Transverse colon (tissue), 4 donors: ENCODE measurements around the gene CRADD. TPM values are rescaled to one million over a fixed set of nuclear protein-coding genes. Genes with fewer than 3 reads are reported as not detected.

Experiments used
- DNase-seq: peaks from one replicate; pipeline ENCODE4 v3.0.0-alpha.2; 2019
- H3K27ac ChIP-seq, 4 donors: fragments of 200-600 bp; sonication (generic); 2 replicates each; pipeline ENCODE4 v1.5.1; 2016 to 2018; ENCODE audit warnings: inconsistent platforms in 4 of 4
- H3K27me3 ChIP-seq: fragments of 200-600 bp; sonication (generic); 2 replicates; pipeline ENCODE4 v1.5.1; 2017; ENCODE audit warnings: inconsistent platforms
- H3K36me3 ChIP-seq, 4 donors: fragments of 200-600 bp; sonication (generic); 2 replicates each; pipeline ENCODE4 v1.5.1; 2017 to 2019; ENCODE audit warnings: inconsistent platforms in 4 of 4
- H3K4me1 ChIP-seq, 4 donors: fragments of 200-600 bp; sonication (generic); 2 replicates each; pipeline ENCODE4 v1.5.1; 2017 to 2020; ENCODE audit warnings: inconsistent platforms in 4 of 4
- H3K4me3 ChIP-seq, 4 donors: fragments of 200-600 bp; sonication (generic); 1 replicate in 1 of 4; 2 replicates in 3 of 4; pipeline versions ENCODE4 v1.5.1 to v1.6.1; 2017 to 2019; ENCODE audit warnings: inconsistent platforms in 4 of 4
- H3K9me3 ChIP-seq, 2 donors: fragments of 200-600 bp; sonication (generic); 2 replicates each; pipeline ENCODE4 v1.5.1; 2017 to 2019; ENCODE audit warnings: inconsistent platforms in 2 of 2
- EP300 ChIP-seq: sonication (generic); formaldehyde crosslinking; IDR thresholded peaks from one replicate; pipeline ENCODE4 v1.6.1; 2017; ENCODE audit warnings: antibody characterized with exemption, low read depth
- POLR2A ChIP-seq: fragments of 450-650 bp; IDR thresholded peaks from one replicate; pipeline ENCODE4 v1.6.1; 2016; ENCODE audit warnings: antibody characterized with exemption, mild to moderate bottlenecking, moderate library complexity
- POLR2AphosphoS5 ChIP-seq, 3 donors: sonication (generic); formaldehyde crosslinking; IDR thresholded peaks; one replicate each; pipeline ENCODE4 v1.6.1; 2016; ENCODE audit warnings: antibody characterized with exemption in 3 of 3
- WGBS, 2 donors: methylation state at CpG; one replicate each; pipeline ENCODE4 v1.1.5; 2018; ENCODE audit warnings: low coverage in 1 of 2; 5-methylcytosine and 5-hydroxymethylcytosine counted together
- in situ Hi-C, 4 donors: fragments of 200-750 bp; cut with MboI; loops; one replicate each; pipeline versions ENCODE4 v1.15.0 to v1.15.1; 2017; ENCODE audit warnings: low sequenced_read_pairs in 3 of 4, low pct_ligation_motif_present in 1 of 4, low pct_unique_long_range_greater_than_20kb in 1 of 4
- intact Hi-C: fragments of 100-400 bp; cut with DNase I; formaldehyde crosslinking; loops from one replicate; pipeline ENCODE4 v1.15.1; 2023; ENCODE audit warnings: low total_unique reads
- total RNA-seq, 4 donors: library from RNA; depleted of rRNA; stranded (reverse); fragments of >200 nt; gene quantifications; one replicate each; pipeline ENCODE4 v1.1.0, GENCODE V29; 2016
- TF ChIP-seq, protein P1 (sequence below), 5 experiments: fragments of 200-600 bp in 3 of 5; fragments of 450-650 bp in 2 of 5; sonication (generic) in 3 of 5; IDR thresholded peaks; 1 replicate in 2 of 5; 2 replicates in 3 of 5; pipeline ENCODE4 v1.5.1; 2016 to 2017; ENCODE audit warnings: antibody characterized with exemption in 5 of 5, inconsistent platforms in 3 of 5, mild to moderate bottlenecking in 2 of 5, moderate library complexity in 1 of 5

CRADD gene
- total RNA-seq, 4 donors from 2014 or later, result 45.6 to 59.3 (median 56.3) TPM

DNA sequence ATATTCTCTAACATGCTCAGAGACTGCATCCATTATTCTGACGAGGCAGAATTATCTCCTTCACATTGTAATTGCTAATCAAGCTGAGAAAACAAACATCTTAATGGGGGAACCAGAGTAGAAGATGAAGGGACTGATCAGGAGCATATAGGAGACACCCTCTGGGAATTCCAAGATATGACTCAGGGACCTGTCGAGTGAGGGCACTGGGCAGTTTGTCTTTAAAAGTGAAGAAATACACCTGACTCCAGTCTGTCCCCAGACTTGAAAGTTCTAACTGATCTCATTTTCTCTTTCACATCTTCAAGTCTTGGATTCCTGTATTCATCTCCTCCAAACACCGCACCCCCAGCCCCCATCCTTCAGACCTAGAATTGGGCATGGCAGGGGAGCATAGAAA is 244.3 kb downstream of the CRADD start:
- no peaks in the 10 kb centered on the region for H3K27me3 ChIP-seq
- TF ChIP-seq EP300 (no peak), POLR2AphosphoS5 (IDR thresholded peaks at IDR 0.05) (no peak), POLR2A (no peak)
- TF ChIP-seq, protein P1, sequence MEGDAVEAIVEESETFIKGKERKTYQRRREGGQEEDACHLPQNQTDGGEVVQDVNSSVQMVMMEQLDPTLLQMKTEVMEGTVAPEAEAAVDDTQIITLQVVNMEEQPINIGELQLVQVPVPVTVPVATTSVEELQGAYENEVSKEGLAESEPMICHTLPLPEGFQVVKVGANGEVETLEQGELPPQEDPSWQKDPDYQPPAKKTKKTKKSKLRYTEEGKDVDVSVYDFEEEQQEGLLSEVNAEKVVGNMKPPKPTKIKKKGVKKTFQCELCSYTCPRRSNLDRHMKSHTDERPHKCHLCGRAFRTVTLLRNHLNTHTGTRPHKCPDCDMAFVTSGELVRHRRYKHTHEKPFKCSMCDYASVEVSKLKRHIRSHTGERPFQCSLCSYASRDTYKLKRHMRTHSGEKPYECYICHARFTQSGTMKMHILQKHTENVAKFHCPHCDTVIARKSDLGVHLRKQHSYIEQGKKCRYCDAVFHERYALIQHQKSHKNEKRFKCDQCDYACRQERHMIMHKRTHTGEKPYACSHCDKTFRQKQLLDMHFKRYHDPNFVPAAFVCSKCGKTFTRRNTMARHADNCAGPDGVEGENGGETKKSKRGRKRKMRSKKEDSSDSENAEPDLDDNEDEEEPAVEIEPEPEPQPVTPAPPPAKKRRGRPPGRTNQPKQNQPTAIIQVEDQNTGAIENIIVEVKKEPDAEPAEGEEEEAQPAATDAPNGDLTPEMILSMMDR (IDR thresholded peaks at IDR 0.05), result no peak
- in situ Hi-C loops, result no loop called here

DNA sequence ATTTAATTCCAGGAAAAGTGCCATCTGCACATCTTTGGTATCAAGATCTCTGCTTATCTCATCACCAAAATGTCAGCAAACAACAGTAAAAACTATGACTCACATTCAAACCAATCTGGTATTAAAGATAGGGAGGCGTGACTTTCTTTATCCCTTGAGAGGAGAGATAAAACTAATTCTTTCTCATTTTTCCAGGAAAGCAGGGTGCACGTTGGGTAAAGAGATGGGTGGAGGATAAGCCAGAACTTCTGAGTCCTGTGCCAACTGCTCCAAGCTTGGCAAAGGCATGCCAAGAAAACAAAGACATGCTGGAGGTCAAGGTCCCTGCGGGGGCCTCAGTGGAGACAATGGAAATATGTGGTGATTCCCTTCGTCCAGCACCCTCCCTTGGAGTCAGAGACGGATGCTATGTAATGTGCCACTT is 245.4 kb downstream of the CRADD start:
- intact Hi-C loops, result no loop called here
- Histone ChIP-seq H3K27ac (no peak overlapping the region), H3K9me3 (peaks cover 0 to 10% of the 10 kb centered on the region in 2 donors), H3K4me3 (no peak overlapping the region), H3K4me1 (no peaks in the 10 kb centered on the region), H3K27me3 (no peaks in the 10 kb centered on the region), H3K36me3 (no peaks in the 10 kb centered on the region)
- TF ChIP-seq POLR2A (no peak), POLR2AphosphoS5 (IDR thresholded peaks at IDR 0.05) (no peak), EP300 (no peak)
- TF ChIP-seq, protein P1 (IDR thresholded peaks at IDR 0.05), result no peak
- in situ Hi-C loops, result no loop called here
- no peak for DNase-seq
- 61% methylated on average over 2 to 5 of the region's 5 CpGs for WGBS, 2 donors

More for the DNA sequence above, 244.3 kb downstream of the CRADD start:
- WGBS, 2 donors, result 29 to 75% methylated on average over 2 to 3 of the region's 3 CpGs
- no peaks in the 10 kb centered on the region for H3K4me1 ChIP-seq
- intact Hi-C loops, result no loop called here
- H3K4me3 ChIP-seq, result no peak overlapping the region
- H3K27ac ChIP-seq, result no peak overlapping the region
- H3K9me3 ChIP-seq, result peaks cover 0 to 10% of the 10 kb centered on the region in 2 donors
- H3K36me3 ChIP-seq, result no peaks in the 10 kb centered on the region
- no peak for DNase-seq

DNA sequence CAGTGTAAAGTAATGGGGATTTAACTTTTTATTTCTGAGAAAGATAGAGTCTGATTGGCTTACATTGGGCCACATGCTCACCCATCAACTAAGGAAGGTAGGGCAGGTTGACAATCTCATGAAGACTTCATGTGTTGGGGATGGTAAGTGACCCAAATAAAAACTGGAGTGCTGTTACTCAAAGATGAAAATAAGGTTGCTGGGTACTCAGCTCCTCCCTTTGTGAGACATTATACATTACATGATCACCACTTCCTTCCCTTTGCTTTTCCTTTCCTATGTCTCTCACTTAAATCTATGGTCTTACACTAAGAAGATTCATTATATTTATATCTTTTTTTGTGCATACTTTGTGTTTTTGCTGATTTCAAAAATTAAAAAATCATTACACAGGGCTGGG is 247.2 kb downstream of the CRADD start:
- intact Hi-C loops, result no loop called here
- TF ChIP-seq POLR2AphosphoS5 (IDR thresholded peaks at IDR 0.05) (no peak), EP300 (no peak), POLR2A (no peak)
- TF ChIP-seq, protein P1 (IDR thresholded peaks at IDR 0.05), result no peak
- Histone ChIP-seq H3K4me1 (no peaks in the 10 kb centered on the region), H3K9me3 (peaks cover 0 to 10% of the 10 kb centered on the region in 2 donors), H3K36me3 (no peaks in the 10 kb centered on the region), H3K27ac (no peak overlapping the region), H3K27me3 (no peaks in the 10 kb centered on the region), H3K4me3 (no peak overlapping the region)
- in situ Hi-C loops, result no loop called here
- no peak for DNase-seq

DNA sequence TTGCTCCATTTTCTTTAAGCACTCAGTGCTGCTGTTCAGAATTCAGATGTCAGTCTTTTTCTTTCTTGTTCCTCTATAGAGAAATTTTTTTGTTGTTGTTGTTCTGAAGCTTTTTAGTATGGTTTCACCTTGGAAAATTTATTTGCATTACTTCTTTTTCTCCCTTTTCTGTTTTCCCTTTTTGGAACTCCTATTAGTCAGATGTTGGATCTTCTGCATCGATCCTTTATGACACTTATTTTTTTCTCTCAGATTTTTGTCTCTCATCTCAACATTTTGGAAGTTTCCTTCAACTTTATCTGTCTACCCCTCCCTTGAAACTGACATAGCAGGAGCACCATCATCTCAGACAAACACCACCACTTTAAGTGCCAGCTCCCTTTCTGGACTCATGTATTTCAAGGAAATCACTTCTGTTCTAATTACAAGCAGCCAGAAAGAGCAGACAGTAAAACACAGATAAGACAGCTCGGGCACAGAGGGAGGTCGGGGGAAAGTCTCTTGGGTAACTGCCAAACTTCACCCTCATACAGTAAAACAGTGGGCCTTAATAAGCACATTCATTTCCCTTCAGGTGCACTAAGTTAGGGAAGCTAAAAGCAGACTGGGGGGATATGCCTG is 248.5 kb downstream of the CRADD start:
- Histone ChIP-seq H3K9me3 (peaks cover 0 to 10% of the 10 kb centered on the region in 2 donors), H3K36me3 (no peaks in the 10 kb centered on the region), H3K27me3 (no peaks in the 10 kb centered on the region), H3K27ac (no peak overlapping the region), H3K4me1 (no peaks in the 10 kb centered on the region), H3K4me3 (no peak overlapping the region)
- intact Hi-C loops (no loop called here), in situ Hi-C loops (no loop called here)
- no peak for DNase-seq
- TF ChIP-seq POLR2AphosphoS5 (IDR thresholded peaks at IDR 0.05) (no peak), EP300 (no peak), POLR2A (no peak)
- TF ChIP-seq, protein P1 (IDR thresholded peaks at IDR 0.05), result no peak
- 83 to 92% methylated on average over 2 to 3 of the region's 3 CpGs for WGBS, 2 donors
